Sciatic nerve (tissue), 2 donors: Measurements from ENCODE around the gene GTPBP2. TPM values are rescaled to one million over a fixed set of nuclear protein-coding genes. Genes with fewer than 3 reads are reported as not detected.
"Not testable (repeated sequence)": the region's sequence is repeated elsewhere in the genome, so short reads cannot be mapped to it uniquely, and the experiment has no call there.

ENCODE experiments used
- ATAC-seq: fragments of 200-7000 bp; cut with Tn5 transposase; one replicate; pipeline ENCODE4 v1.9.1; 2020; ENCODE audit warnings: mild to moderate bottlenecking, moderate library complexity
- DNase-seq: peaks from one replicate; pipeline ENCODE4 v3.0.0-alpha.2; 2020; ENCODE audit warnings: low spot score
- intact Hi-C: fragments of 100-400 bp; cut with DNase I; formaldehyde crosslinking; loops from one replicate; pipeline ENCODE4 v1.14.2; 2022
- total RNA-seq: library from RNA; stranded (reverse); fragmentation: NEBNext Ultra II Directional; extraction: Animal tissue kit (Norgen Biotek cat#: 25700); gene quantifications from one replicate; pipeline ENCODE4 v1.2.1, GENCODE V29; 2021
- donor health status: DM: no; HTN: no; CAD: no.
- donor health status: DM: no; HTN: no; CAD: no.

GTPBP2 gene
- total RNA-seq, 1 donor from 2014 or later, result 60.6 TPM

GRCh38 chr6:43589564-43589963 is 39.5 kb downstream of the GTPBP2 start:
- ATAC-seq, intact Hi-C loops, DNase-seq: not testable (repeated sequence)

GRCh38 chr6:43588194-43588593 is 40.9 kb downstream of the GTPBP2 start:
- ATAC-seq, result no peak

GRCh38 chr6:43584892-43585570 is 44.0 kb downstream of the GTPBP2 start:
- intact Hi-C loops, result no loop called here
- ATAC-seq (no peak), DNase-seq (no peak)

More at GRCh38 chr6:43588194-43588593, 40.9 kb downstream of the GTPBP2 start:
- DNase-seq, result no peak
- intact Hi-C loops, result no loop called here

GRCh38 chr6:43582911-43583310 is 46.2 kb downstream of the GTPBP2 start:
- ATAC-seq, result no peak
- no peak for DNase-seq
- intact Hi-C loops, result no loop called here

- intact Hi-C loops, result no loop called here
- ATAC-seq, result no peak
- DNase-seq, result no peak
Measured at GRCh38 chr6:43579171-43579570, 49.9 kb downstream of the GTPBP2 start.

DNA sequence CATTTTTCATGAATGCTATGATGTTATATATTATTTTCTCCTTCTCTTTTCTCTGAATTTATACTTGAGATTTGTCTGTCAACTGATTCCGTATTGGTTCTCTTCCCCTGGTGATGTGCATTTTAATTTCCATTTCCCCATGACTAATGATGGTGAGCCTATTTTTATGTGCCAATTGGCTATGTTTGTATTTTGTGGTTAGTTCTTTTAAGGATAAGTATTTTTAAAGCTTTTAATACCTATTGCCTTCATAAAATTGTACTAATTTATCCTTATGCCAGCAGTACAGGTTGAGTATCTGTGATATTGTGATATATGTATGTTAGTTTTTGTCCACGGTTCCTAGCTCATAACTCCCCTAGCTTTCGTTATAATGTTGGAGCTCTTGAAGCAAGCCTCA is 50.3 kb downstream of the GTPBP2 start:
- intact Hi-C loops, result no loop called here
- DNase-seq, result no peak
- no peak for ATAC-seq

DNA sequence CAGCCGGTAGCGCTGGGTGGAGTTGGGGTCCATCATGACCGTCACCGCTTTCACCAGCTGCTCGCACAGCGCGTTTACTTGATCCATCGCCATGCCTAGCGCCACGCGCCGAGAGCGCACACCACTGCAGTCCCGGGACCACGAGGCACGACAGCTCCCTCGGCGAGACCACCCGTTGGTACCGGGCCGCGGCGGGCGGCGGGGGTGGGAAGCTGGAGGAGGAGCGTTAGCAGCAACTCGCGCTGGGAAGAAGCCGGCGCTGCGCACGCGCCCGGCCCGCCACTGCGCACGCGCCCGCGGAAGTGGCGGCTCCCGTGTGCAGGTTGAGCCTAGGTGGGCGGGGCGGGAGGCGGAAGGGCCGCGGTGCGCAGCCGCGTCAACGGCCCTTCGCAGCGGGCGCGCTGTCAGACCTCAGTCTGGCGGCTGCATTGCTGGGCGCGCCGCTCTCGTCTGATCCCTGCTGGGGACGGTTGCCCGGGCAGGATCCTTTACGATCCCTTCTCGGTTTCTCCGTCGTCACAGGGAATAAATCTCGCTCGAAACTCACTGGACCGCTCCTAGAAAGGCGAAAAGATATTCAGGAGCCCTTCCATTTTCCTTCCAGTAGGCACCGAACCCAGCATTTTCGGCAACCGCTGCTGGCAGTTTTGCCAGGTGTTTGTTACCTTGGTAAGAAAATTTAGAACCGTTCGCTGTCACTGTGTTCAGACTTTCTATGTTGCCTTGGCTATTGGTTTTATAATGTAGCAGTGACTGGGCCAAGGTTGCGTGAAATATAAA is 53.1 kb downstream of the GTPBP2 start, which contains the start of the genes POLH and XPO5:
TSS of gene POLH (plus strand) at position 414 of the 780 bp plus-strand sequence. CDS start 6,135 bp downstream, outside the sequence.
TSS of gene XPO5 (minus strand) at position 267 of the 780 bp plus-strand sequence. CDS start at position 93, 174 bp downstream.
- ATAC-seq, result peak; percentile 99
- intact Hi-C loops, result no loop called here

DNA sequence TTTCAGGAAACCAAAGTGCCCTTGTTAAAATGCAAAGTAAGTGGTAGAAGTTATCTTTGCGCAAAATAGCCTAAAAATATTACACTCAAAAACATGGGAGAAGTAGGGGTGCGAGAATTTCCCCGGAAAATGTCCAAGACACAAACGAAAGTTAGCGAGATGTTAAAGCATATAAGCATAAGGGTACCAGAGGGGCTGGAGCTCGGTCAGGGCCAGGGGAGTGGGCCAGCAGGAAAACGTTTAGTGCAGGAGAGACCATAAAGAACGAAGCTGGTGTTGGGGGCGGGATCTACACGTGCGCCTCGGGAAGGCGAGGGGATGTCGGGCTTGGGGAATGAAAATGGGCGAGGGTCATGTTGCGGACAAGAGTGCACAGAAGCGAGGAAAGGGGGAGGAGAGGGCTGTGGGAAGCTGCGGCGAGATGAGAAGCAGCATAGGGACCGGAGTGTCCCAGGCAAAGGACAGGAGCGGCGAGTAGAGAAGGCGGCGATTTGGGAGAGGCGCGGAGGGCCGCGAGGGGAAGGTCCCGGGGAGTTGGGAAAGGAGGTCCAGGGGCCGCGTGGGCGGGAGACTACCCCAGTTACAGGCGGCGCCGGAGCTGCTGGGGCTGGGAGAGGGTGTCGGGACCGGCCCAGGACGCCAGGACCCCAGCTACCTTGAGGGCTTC is 53.8 kb downstream of the GTPBP2 start:
- ATAC-seq, result no peak
- intact Hi-C loops, result no loop called here
- DNase-seq, result no peak

More for the DNA sequence above, 53.1 kb downstream of the GTPBP2 start, which contains the start of the genes POLH and XPO5:
- peak; percentile 93 for DNase-seq

- intact Hi-C loops, result no loop called here
- no peak for ATAC-seq
- no peak for DNase-seq
Measured at GRCh38 chr6:43572015-43572414, 57.0 kb downstream of the GTPBP2 start.

DNA sequence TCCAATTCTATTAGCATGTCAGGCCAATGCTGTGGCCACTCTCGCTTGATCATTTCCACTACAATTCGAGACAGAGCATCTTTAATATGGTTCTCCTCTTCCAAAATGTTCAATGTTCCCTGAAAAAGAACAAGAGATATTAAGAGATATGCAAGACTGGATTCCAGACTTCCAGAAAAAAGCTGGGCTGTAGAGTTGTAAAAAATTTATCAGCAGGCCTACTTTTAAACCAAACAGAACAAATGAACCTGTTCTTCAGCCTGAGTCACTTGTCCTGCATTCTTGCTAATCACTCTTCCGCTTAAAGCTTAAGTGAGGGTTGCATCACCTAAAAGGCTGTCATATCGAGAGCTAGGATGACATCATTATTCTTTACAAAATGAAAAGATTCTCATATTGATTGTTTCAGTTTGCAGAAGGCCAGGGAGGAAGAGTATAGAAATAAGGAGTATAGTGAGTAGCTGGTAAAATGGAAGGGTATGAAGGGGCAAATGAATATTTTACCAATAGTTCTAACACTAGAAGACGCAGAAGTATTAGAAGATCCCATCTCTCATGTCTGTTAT is 58.1 kb downstream of the GTPBP2 start:
- ATAC-seq (no peak), DNase-seq (no peak)
- intact Hi-C loops, result no loop called here

Other genes starting within 250 kb of the GTPBP2 start
- gene ABCC10, start 201.7 kb downstream of the GTPBP2 start, total RNA-seq, result 31.7 TPM
- gene DLK2, start 173.7 kb downstream of the GTPBP2 start, total RNA-seq, result 0.45 TPM
- gene TJAP1, start 151.7 kb downstream of the GTPBP2 start, total RNA-seq, result 36.9 TPM
- gene LRRC73, start 118.9 kb downstream of the GTPBP2 start, total RNA-seq, result 1.2 TPM
- gene YIPF3, start 112.3 kb downstream of the GTPBP2 start, total RNA-seq, result 66.7 TPM
- 30.3 TPM for gene POLR1C, start 112.2 kb downstream of the GTPBP2 start, total RNA-seq
- gene XPO5, start 53.2 kb downstream of the GTPBP2 start, total RNA-seq, result 33.5 TPM
- gene POLH, start 53.1 kb downstream of the GTPBP2 start, total RNA-seq, result 14.6 TPM
- gene MAD2L1BP, start 6.6 kb upstream of the GTPBP2 start, total RNA-seq, result 16.8 TPM
- gene RSPH9, start 15.8 kb upstream of the GTPBP2 start, total RNA-seq, result 0.49 TPM
- 29.7 TPM for gene MRPS18A, start 58.5 kb upstream of the GTPBP2 start, total RNA-seq
- gene VEGFA, start 140.9 kb upstream of the GTPBP2 start, total RNA-seq, result 155 TPM